Measurements from ENCODE around the gene PRDM15. TPM values are rescaled to one million over a fixed set of nuclear protein-coding genes. Genes with fewer than 3 reads are reported as not detected.

The PRDM15 gene
- total RNA-seq, 1 experiment from 2014 or later, result 9.8 TPM

DNA sequence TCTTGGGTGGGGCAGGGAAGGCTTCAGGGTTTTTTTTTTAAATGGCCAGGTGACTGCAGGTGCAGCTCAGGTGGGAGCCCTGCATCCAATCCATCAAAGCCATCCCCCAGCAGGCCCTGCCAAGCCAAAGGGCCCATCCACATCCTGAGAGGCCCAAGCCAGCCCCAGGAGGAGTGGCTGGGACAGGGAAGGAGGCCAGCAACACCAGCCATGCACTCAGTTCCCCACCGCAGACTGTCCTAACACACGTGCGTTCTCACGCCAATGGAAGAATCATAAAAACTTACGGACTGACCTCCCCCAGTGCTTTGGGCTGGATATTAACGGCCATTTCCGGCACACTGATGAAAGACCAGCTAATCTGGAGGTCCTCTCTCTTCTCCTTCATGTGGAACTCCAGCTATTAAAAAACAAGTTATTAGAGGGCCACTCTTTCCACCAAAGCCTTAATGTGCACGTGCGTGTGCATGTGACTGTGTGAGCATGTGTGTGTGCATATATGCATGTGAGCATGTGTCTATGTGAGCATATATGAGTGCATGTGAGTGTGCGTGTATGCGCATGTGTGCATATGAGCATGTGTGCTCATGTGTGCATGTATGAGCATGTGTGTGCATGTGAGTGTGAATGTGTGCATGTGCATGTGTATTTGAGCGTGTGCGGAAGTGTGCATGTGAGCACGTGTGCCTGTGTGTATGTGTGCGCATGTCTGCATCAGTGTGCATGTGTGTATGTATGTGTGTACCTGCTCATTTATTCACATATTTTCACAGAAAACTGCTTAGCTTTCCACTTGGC lies 39.6 kb upstream of the PRDM15 start:
- no TSS peak for BruUV-seq (replicated peaks)
- RAD21 ChIA-PET (ENCODE audit: low non-redundant PET in 1 of 2, low total read pairs in 2 of 2, uncharacterized antibody in 2 of 2, unreplicated experiment in 2 of 2), result no interaction called here
- Histone ChIP-seq H4K20me1 (ENCODE audit: insufficient read depth) (no peaks in the 10 kb centered on the region), H3K36me3 (ENCODE audit: control insufficient read depth in 1 of 2, insufficient read depth in 2 of 2, low read length in 2 of 2) (peaks cover 5 to 14% of the 10 kb centered on the region in 2 experiments; a peak in 3 of 4 replicates), H3K9ac (ENCODE audit: low read length) (no peak overlapping the region), H3K4me3 (replicated peaks in 1 of 2; ENCODE audit: low read depth in 1 of 2, low read length in 2 of 2) (no peak overlapping the region), H3K79me2 (ENCODE audit: insufficient read depth, low read length) (no peaks in the 10 kb centered on the region; the same call in 1 of the 2 replicates), H3K9me2 (ENCODE audit: insufficient read depth) (no peaks in the 10 kb centered on the region), H3K27ac (ENCODE audit: low read depth, low read length) (no peak overlapping the region), H2AFZ (ENCODE audit: low read depth, low read length, poor library complexity, severe bottlenecking) (no peak overlapping the region), H3K9me3 (ENCODE audit: control insufficient read depth in 1 of 2, insufficient read depth in 1 of 2, low read depth in 1 of 2, low read length in 2 of 2) (no peaks in the 10 kb centered on the region), H3K27me3 (ENCODE audit: insufficient read depth, low read length) (no peaks in the 10 kb centered on the region), H3K4me1 (ENCODE audit: control insufficient read depth in 1 of 2, insufficient read depth in 2 of 2, low read length in 2 of 2) (no peaks in the 10 kb centered on the region), H3K4me2 (ENCODE audit: low read length) (no peak overlapping the region)
- POLR2A ChIA-PET, result no interaction called here
- no peak for ATAC-seq
- intact Hi-C loops (cut with micrococcal nuclease), result no loop called here
- DNase-seq (ENCODE audit: low read depth, low spot score), result no peak
- TF ChIP-seq POLR2AphosphoS5 (IDR thresholded peaks at IDR 0.05; ENCODE audit: low read depth, low read length) (no peak), YY1 (IDR thresholded peaks at IDR 0.05; ENCODE audit: extremely low read depth, insufficient replicate concordance, low read depth, low read length) (no peak)
- CTCF ChIA-PET, result no interaction called here

GRCh38 chr21:41917531-41917930 lies 38.4 kb upstream of the PRDM15 start:
- BruUV-seq (replicated peaks), result no TSS peak
- no peak overlapping the region for H3K27ac ChIP-seq (ENCODE audit: low read depth, low read length)
- H2AFZ ChIP-seq (ENCODE audit: low read depth, low read length, poor library complexity, severe bottlenecking), result no peak overlapping the region
- no peak overlapping the region for H3K4me2 ChIP-seq (ENCODE audit: low read length)
- DNase-seq (ENCODE audit: low read depth, low spot score) (no peak), ATAC-seq (no peak)
- peaks cover 5 to 20% of the 10 kb centered on the region in 2 experiments; a peak in 3 of 4 replicates for H3K36me3 ChIP-seq (ENCODE audit: control insufficient read depth in 1 of 2, insufficient read depth in 2 of 2, low read length in 2 of 2)
- no peaks in the 10 kb centered on the region for H4K20me1 ChIP-seq (ENCODE audit: insufficient read depth)
- no peaks in the 10 kb centered on the region for H3K79me2 ChIP-seq (ENCODE audit: insufficient read depth, low read length)
- RAD21 ChIA-PET (ENCODE audit: low non-redundant PET in 1 of 2, low total read pairs in 2 of 2, uncharacterized antibody in 2 of 2, unreplicated experiment in 2 of 2), result no interaction called here
- no peaks in the 10 kb centered on the region for H3K27me3 ChIP-seq (ENCODE audit: insufficient read depth, low read length)
- no peaks in the 10 kb centered on the region for H3K4me1 ChIP-seq (ENCODE audit: control insufficient read depth in 1 of 2, insufficient read depth in 2 of 2, low read length in 2 of 2)
- CTCF ChIA-PET, result no interaction called here
- H3K9ac ChIP-seq (ENCODE audit: low read length), result no peak overlapping the region
- no peak overlapping the region for H3K4me3 ChIP-seq (replicated peaks in 1 of 2; ENCODE audit: low read depth in 1 of 2, low read length in 2 of 2)
- POLR2A ChIA-PET, result no interaction called here
- no peaks in the 10 kb centered on the region for H3K9me3 ChIP-seq (ENCODE audit: control insufficient read depth in 1 of 2, insufficient read depth in 1 of 2, low read depth in 1 of 2, low read length in 2 of 2)
- intact Hi-C loops (cut with micrococcal nuclease), result no loop called here
- no peaks in the 10 kb centered on the region for H3K9me2 ChIP-seq (ENCODE audit: insufficient read depth)
- TF ChIP-seq EGR1 (IDR thresholded peaks at IDR 0.05; ENCODE audit: low read depth) (no peak), JUND (IDR thresholded peaks at IDR 0.05) (no peak), RAD21 (IDR thresholded peaks at IDR 0.05; ENCODE audit: low read depth) (no peak), CEBPB (IDR thresholded peaks at IDR 0.05; ENCODE audit: low read depth) (no peak), ELF1 (IDR thresholded peaks at IDR 0.05; ENCODE audit: borderline replicate concordance, low read depth) (no peak), SRF (IDR thresholded peaks at IDR 0.05; ENCODE audit: low read depth) (no peak), POLR2AphosphoS5 (IDR thresholded peaks at IDR 0.05; ENCODE audit: low read depth, low read length) (no peak), FOSL1 (IDR thresholded peaks at IDR 0.05; ENCODE audit: low read depth) (no peak)
- TF ChIP-seq, protein P1, sequence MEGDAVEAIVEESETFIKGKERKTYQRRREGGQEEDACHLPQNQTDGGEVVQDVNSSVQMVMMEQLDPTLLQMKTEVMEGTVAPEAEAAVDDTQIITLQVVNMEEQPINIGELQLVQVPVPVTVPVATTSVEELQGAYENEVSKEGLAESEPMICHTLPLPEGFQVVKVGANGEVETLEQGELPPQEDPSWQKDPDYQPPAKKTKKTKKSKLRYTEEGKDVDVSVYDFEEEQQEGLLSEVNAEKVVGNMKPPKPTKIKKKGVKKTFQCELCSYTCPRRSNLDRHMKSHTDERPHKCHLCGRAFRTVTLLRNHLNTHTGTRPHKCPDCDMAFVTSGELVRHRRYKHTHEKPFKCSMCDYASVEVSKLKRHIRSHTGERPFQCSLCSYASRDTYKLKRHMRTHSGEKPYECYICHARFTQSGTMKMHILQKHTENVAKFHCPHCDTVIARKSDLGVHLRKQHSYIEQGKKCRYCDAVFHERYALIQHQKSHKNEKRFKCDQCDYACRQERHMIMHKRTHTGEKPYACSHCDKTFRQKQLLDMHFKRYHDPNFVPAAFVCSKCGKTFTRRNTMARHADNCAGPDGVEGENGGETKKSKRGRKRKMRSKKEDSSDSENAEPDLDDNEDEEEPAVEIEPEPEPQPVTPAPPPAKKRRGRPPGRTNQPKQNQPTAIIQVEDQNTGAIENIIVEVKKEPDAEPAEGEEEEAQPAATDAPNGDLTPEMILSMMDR (IDR thresholded peaks at IDR 0.05 in 2 of 3, conservative IDR thresholded peaks at IDR 0.05 in 1 of 3; ENCODE audit: borderline replicate concordance in 1 of 3, insufficient read depth in 1 of 3, low read depth in 2 of 3, low read length in 2 of 3), result no peak
- TF ChIP-seq, protein P2, sequence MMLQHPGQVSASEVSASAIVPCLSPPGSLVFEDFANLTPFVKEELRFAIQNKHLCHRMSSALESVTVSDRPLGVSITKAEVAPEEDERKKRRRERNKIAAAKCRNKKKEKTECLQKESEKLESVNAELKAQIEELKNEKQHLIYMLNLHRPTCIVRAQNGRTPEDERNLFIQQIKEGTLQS (IDR thresholded peaks at IDR 0.05), result no peak
- TF ChIP-seq, protein P3, sequence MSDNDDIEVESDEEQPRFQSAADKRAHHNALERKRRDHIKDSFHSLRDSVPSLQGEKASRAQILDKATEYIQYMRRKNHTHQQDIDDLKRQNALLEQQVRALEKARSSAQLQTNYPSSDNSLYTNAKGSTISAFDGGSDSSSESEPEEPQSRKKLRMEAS (IDR thresholded peaks at IDR 0.05), result no peak
